Lower lobe of right lung (tissue), 2 donors: ENCODE measurements around the gene SLC9C2. TPM values are rescaled to one million over a fixed set of nuclear protein-coding genes. Genes with fewer than 3 reads are reported as not detected.
A peak's percentile ranks its signal among the peaks of the same experiment; 100 is the strongest.

Experiments used
- ATAC-seq, 2 donors: fragments of 200-7000 bp; cut with Tn5 transposase; one replicate each; pipeline ENCODE4 v1.9.1; 2020 to 2022; ENCODE audit warnings: mild to moderate bottlenecking in 2 of 2, moderate library complexity in 2 of 2
- DNase-seq: peaks from one replicate; pipeline ENCODE4 v3.0.0-alpha.2; 2020
- H3K27ac ChIP-seq: fragments of 200-600 bp; one replicate; pipeline ENCODE4 v1.8.0; 2022
- H3K27me3 ChIP-seq: fragments of 200-600 bp; one replicate; pipeline ENCODE4 v1.8.0; 2022; ENCODE audit warnings: low read depth
- H3K36me3 ChIP-seq: fragments of 200-600 bp; one replicate; pipeline ENCODE4 v1.8.0; 2022; ENCODE audit warnings: mild to moderate bottlenecking
- H3K4me1 ChIP-seq: fragments of 200-600 bp; one replicate; pipeline ENCODE4 v1.8.0; 2022
- H3K4me3 ChIP-seq: fragments of 200-600 bp; one replicate; pipeline ENCODE4 v1.8.0; 2022; ENCODE audit warnings: mild to moderate bottlenecking
- H3K9me3 ChIP-seq: fragments of 200-600 bp; one replicate; pipeline ENCODE4 v1.8.0; 2022
- intact Hi-C: fragments of 100-400 bp; cut with DNase I; formaldehyde crosslinking; loops from one replicate; pipeline ENCODE4 v1.11.0; 2022
- total RNA-seq: library from RNA; stranded (reverse); fragmentation: NEBNext Ultra II Directional; extraction: Animal tissue kit (Norgen Biotek cat#: 25700); gene quantifications from one replicate; pipeline ENCODE4 v1.2.1, GENCODE V29; 2021
- TF ChIP-seq, protein P1 (sequence below): fragments of 200-600 bp; IDR thresholded peaks from one replicate; pipeline ENCODE4 v1.8.0; 2022; ENCODE audit warnings: antibody characterized with exemption, mild to moderate bottlenecking
- donor health status: DM: no; HTN: yes; CAD: no; lungs with severe emphysema.

SLC9C2 gene
- total RNA-seq, 1 donor from 2014 or later, result 1.4 TPM

DNA sequence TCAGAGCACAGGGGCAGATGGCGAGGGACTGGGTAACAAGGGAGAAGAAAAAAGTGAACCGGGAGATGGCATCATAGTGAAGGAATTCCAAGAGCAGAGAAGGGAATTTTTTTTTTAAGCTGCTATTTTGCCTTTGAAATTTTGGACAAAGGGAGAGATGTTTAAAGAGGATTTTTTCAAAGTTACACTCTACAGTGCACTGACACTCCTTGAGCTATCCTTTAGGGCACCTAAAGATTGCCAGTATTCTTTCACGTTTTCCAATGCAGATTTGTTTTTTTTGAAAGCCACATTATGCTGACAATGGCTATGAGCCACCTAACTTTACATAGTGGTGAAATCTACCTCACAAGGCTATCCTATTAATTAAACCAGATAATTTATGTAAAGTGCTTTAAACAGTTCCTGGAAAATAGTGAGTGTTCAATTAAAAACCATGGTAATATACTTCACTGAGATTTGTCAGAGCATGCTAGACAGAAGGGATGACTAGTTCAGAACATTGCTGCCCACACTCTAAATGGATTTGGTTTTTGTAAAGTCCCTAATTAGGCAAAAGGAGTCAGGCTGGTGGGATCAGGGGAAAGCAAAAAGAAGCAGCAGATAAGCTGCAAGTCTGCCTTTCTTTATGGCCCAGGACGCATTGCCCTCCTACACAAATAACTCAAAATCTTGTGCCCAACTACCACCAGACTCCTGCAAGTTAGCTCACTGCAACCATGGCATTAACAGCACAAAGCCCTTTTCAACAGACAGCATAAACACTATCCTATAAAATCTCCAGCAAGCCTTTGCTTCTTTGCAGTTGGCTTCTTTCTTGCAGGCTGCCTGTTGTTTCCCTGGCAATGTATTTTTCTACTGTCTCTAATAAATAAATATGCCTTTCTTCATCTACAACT, 71.8 kb downstream of the SLC9C2 start:
- Histone ChIP-seq H3K4me1 (no peaks in the 10 kb centered on the region), H3K36me3 (no peaks in the 10 kb centered on the region), H3K27ac (no peak overlapping the region), H3K9me3 (no peaks in the 10 kb centered on the region), H3K27me3 (no peaks in the 10 kb centered on the region), H3K4me3 (no peak overlapping the region)
- no peak for DNase-seq
- ATAC-seq, result no peak
- TF ChIP-seq, protein P1, sequence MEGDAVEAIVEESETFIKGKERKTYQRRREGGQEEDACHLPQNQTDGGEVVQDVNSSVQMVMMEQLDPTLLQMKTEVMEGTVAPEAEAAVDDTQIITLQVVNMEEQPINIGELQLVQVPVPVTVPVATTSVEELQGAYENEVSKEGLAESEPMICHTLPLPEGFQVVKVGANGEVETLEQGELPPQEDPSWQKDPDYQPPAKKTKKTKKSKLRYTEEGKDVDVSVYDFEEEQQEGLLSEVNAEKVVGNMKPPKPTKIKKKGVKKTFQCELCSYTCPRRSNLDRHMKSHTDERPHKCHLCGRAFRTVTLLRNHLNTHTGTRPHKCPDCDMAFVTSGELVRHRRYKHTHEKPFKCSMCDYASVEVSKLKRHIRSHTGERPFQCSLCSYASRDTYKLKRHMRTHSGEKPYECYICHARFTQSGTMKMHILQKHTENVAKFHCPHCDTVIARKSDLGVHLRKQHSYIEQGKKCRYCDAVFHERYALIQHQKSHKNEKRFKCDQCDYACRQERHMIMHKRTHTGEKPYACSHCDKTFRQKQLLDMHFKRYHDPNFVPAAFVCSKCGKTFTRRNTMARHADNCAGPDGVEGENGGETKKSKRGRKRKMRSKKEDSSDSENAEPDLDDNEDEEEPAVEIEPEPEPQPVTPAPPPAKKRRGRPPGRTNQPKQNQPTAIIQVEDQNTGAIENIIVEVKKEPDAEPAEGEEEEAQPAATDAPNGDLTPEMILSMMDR, result no peak
- intact Hi-C loops, result no loop called here

DNA sequence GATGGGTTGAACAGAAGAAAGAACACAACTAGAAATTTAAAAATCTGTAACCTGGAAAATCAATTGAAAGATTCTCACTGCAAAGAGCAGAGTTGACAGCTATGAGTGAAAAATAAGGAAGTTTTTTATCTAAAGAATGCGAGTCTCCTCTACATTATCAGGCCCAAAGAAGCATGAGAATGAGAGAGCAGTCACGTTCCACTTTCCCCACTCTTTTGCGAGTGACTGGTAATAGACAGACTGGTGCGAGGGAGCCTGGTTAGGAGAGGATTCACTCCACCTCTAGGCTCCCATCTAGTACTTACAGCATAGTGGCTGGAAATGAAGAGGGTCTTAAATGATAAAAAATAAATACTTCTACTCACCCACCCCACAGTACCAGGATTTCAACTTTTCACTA, 73.8 kb downstream of the SLC9C2 start:
- H3K27ac ChIP-seq, result no peak overlapping the region
- DNase-seq, result no peak
- no peak overlapping the region for H3K4me3 ChIP-seq
- H3K9me3 ChIP-seq, result no peaks in the 10 kb centered on the region
- no peaks in the 10 kb centered on the region for H3K4me1 ChIP-seq
- H3K27me3 ChIP-seq, result no peaks in the 10 kb centered on the region
- ATAC-seq, result no peak
- intact Hi-C loops, result no loop called here
- TF ChIP-seq, protein P1, result no peak
- no peaks in the 10 kb centered on the region for H3K36me3 ChIP-seq

DNA sequence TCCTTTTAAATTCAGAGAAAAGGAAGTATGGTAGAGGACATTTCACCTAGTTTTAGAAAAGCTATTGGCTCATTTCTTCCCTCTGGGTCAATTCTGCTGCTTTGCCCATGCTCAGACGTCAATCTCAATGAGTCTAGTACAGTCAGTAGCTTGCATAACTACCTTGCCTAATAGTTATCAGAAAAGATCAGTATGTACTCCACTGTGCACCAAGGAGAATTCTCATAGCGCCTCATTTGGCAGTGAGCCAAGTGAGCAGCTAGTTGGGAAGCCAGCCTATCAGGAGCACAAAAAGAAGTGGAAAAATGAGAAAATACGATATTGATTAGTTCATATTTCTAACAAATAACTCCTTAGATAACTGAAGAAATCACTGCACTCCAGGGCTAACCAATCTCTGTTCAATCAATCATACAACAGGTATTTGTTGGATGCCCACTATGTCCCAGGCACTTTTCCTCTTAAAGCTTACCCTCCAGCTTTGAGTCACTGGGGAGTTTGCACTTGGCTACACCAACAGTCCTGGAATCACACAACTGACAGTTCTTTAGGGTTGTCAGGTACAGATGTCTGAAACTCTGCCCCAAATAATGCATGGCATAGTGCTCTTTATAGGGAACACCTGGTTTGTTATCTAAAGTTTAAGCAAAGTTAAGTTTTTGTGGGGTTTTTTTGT, 75.6 kb downstream of the SLC9C2 start:
- no peak overlapping the region for H3K27ac ChIP-seq
- H3K4me3 ChIP-seq, result no peak overlapping the region
- TF ChIP-seq, protein P1, result no peak
- no peaks in the 10 kb centered on the region for H3K4me1 ChIP-seq
- ATAC-seq (peak; percentile 82 to 88), DNase-seq (no peak)
- no peaks in the 10 kb centered on the region for H3K36me3 ChIP-seq
- H3K27me3 ChIP-seq, result no peaks in the 10 kb centered on the region
- no peaks in the 10 kb centered on the region for H3K9me3 ChIP-seq
- intact Hi-C loops, result no loop called here

DNA sequence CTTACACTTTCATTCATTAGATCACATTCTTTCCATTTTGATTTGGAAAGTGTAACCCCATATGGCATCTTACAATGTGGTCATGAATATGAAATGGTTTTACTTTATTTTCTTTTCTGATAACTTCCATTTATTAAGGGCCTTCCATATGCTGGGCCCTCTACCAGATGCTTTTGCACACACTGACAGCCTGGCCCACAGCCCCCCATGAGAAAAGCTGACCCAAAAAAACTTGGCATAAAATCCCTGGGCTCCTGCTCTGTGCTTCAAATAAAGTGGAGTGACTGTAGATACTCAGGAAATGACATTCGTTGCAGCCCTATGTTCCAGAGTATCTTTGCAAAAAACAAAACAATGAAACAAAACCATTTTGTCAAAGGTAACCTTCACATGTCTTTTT, 76.9 kb downstream of the SLC9C2 start:
- H3K36me3 ChIP-seq, result no peaks in the 10 kb centered on the region
- intact Hi-C loops, result no loop called here
- DNase-seq (no peak), ATAC-seq (no peak)
- no peaks in the 10 kb centered on the region for H3K4me1 ChIP-seq
- TF ChIP-seq, protein P1, result no peak
- H3K4me3 ChIP-seq, result no peak overlapping the region
- no peaks in the 10 kb centered on the region for H3K27me3 ChIP-seq
- H3K27ac ChIP-seq, result no peak overlapping the region
- no peaks in the 10 kb centered on the region for H3K9me3 ChIP-seq

DNA sequence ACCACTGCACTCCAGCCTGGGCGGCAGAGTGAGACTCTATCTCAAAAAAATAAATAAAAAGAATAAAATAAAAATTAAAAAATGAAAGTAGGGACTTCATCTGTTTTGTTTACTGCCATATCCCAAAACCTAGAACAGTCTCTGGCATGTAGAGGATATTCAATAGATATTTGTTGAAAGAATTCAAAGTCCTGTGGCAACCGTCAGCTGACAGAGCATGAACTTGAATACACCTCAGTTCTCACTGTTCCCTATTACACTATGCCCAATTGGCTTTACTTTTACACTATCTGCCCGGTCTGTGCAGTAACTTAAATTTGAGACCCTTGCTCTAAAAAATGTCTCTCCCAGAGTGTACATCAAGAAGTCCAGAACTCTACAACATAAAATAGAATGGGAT, 79.5 kb downstream of the SLC9C2 start:
- Histone ChIP-seq H3K27ac (no peak overlapping the region), H3K27me3 (no peaks in the 10 kb centered on the region), H3K4me1 (no peaks in the 10 kb centered on the region), H3K9me3 (no peaks in the 10 kb centered on the region), H3K4me3 (no peak overlapping the region), H3K36me3 (no peaks in the 10 kb centered on the region)
- TF ChIP-seq, protein P1, result no peak
- DNase-seq (no peak), ATAC-seq (no peak)
- intact Hi-C loops, result no loop called here
